Bronchial epithelial cell (primary cell): ENCODE results near the gene IRF3. TPM values are rescaled to one million over a fixed set of nuclear protein-coding genes. Genes with fewer than 3 reads are reported as not detected.
A peak's percentile ranks its signal among the peaks of the same experiment; 100 is the strongest.

ENCODE experiments used
- DNase-seq: peaks from one replicate; pipeline ENCODE4 v3.0.0-alpha.2; 2010; ENCODE audit warnings: low read depth
- FAIRE-seq: peaks from 2 replicates; lab custom pipeline; 2011; peaks lifted over from hg19 to GRCh38; lab: Jason Lieb, UNC
- H3K27me3 ChIP-seq: 2 replicates; pipeline ENCODE4 v1.5.1; 2011; ENCODE audit warnings: low read length; ENCODE audit not compliant: control insufficient read depth, insufficient read depth
- H3K36me3 ChIP-seq: 2 replicates; pipeline ENCODE4 v1.5.1; 2011; ENCODE audit warnings: low read length; ENCODE audit not compliant: control insufficient read depth, insufficient read depth
- H3K4me3 ChIP-seq: 2 replicates; pipeline ENCODE4 v1.5.1; 2011; ENCODE audit warnings: mild to moderate bottlenecking, low read depth, low read length, control low read depth
- CTCF ChIP-seq: IDR thresholded peaks from 2 replicates; pipeline ENCODE4 v1.5.1; 2011; ENCODE audit warnings: mild to moderate bottlenecking, moderate library complexity, low read length, control low read depth, inconsistent platforms; ENCODE audit not compliant: insufficient read depth, severe bottlenecking
- total RNA-seq: library from RNA; depleted of rRNA; stranded (reverse); fragments of >200 nt; gene quantifications from 2 replicates; pipeline ENCODE4 v1.2.1, GENCODE V29; 2014

The IRF3 gene
- total RNA-seq, result 97.9 and 128 TPM in 2 replicates

DNA sequence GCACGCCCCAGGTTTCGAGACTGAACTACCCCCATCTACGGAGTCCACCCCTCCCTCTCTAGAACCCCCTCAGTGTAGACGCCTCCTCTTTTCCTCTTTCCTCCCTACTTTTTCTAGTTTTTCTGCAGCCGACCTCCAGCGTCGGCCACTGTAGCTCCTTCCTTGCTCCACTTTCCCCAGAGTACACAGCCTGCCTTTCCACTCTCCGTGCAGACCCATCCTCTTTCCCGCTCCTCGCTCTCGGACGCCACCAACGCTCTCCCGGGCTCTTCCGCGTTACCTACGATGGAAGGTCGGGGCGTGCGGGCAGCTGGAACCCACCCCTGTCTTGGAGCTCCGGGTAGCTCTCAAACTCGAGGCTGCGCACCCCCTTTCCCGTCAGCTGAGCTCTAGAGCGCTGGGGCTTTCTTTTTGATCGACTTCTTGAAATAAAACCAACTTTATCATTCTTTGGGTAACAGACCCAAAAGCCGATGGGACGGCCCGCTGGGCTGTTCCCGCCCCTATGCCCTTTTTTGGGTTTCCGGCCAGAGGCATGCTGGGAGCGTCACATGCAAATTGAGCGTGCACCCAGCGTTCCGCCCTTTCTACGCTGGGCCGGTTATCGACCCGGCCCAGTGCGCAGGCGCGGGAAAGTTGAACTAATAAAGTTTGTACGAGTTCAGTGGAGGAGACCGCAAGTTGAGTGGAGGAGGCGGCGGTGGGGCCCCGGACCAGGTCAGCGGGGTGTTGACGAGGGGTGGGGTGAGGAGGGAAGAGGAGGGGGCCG, at the start of gene IRF3, which contains the start of gene BCL2L12:
IRF3 (minus strand) TSS at position 507 of the 769 bp plus-strand sequence. CDS start 1,019 bp downstream, outside the sequence.
BCL2L12 (plus strand) TSS at position 583 of the 769 bp plus-strand sequence. CDS start 760 bp downstream, outside the sequence.
- TF ChIP-seq CTCF, result no peak
- peak; percentile 90 for DNase-seq
- no peak for FAIRE-seq
- peak within 1 kb of the TSS; percentile 68 for H3K4me3 ChIP-seq
- H3K27me3 ChIP-seq, result no peaks in the 10 kb centered on the region
- H3K36me3 ChIP-seq, result peaks cover 18% of the 10 kb centered on the region

DNA sequence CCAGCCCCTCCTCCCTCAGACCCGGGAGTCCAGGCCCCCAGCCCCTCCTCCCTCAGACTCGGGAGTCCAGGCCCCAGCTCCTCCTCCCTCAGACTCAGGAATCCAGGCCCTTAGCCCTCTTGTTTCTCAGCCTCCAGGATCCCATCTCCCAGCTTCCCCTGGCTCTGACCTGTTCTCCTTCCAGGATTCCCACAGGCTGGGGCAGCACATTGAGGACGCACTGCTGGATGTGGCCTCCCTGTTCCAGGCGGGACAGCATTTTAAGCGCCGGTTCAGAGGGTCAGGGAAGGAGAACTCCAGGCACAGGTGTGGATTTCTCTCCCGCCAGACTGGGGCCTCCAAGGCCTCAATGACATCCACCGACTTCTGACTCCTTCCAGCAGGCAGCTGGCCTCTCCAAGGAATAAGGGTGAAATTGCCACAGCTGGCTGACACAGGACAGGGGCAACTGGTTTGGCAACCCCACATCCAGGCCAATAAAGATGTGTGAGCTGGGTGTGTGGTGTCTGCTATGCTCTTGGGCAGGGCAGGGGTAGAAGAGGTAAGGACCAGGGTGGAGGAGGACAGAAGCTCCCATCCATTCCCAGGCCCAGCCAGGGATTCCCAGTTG, 47.7 kb upstream of the IRF3 start:
- Histone ChIP-seq H3K27me3 (no peaks in the 10 kb centered on the region), H3K36me3 (no peaks in the 10 kb centered on the region), H3K4me3 (no peak overlapping the region)
- DNase-seq (peak; percentile 7), FAIRE-seq (no peak)
- TF ChIP-seq CTCF, result no peak

DNA sequence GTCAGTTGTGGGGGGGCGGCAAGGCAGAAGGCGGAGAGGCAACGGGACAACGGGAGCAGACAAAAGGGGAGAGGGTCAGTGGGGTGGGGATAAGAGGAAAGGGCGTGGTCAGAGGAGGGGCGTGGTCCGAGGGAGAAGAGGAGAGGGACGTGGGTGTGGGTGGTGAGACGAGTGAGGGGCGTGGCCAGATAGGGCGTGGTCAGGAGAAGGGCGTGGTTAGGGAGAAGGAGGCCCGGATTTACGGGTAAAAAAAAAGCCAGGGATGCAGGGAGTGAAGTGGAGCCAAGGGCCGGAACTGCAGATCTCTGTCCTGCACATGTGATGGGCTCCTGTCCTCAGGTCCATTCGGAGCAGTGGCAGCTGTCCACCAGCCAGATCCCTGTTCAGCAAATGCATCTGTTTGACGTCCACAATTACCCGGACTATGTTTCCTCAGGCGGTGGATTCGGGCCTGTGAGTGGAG, 46.8 kb upstream of the IRF3 start:
- no peaks in the 10 kb centered on the region for H3K36me3 ChIP-seq
- FAIRE-seq (no peak), DNase-seq (peak; percentile 3)
- no peaks in the 10 kb centered on the region for H3K27me3 ChIP-seq
- TF ChIP-seq CTCF, result no peak
- H3K4me3 ChIP-seq, result no peak overlapping the region

- DNase-seq, result no peak
- Histone ChIP-seq H3K27me3 (no peaks in the 10 kb centered on the region), H3K4me3 (no peak overlapping the region), H3K36me3 (no peaks in the 10 kb centered on the region)
- no peak for FAIRE-seq
- TF ChIP-seq CTCF, result no peak
Measured at GRCh38 chr19:49710372-49710951, 44.8 kb upstream of the IRF3 start.

DNA sequence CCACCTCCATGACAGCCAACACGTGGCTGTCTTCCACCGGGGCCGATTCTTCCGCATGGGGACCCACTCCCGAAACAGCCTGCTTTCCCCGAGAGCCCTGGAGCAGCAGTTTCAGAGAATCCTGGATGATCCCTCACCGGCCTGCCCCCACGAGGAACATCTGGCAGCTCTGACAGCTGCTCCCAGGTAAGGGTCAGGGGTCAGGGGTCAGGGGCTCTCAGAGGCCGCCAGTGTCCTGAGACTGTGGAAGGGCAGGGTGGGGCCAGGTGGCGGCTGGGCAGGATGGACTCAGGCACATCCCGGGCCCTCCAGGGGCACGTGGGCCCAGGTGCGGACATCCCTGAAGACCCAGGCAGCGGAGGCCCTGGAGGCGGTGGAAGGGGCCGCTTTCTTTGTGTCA, 40.3 kb upstream of the IRF3 start:
- no peak for DNase-seq
- TF ChIP-seq CTCF, result no peak
- H3K36me3 ChIP-seq, result no peaks in the 10 kb centered on the region
- FAIRE-seq, result no peak
- no peak overlapping the region for H3K4me3 ChIP-seq
- H3K27me3 ChIP-seq, result no peaks in the 10 kb centered on the region
